ENCODE measurements around the gene PFDN6.

The PFDN6 gene

GRCh38 chr6:33336495-33336894 is 47.1 kb downstream of the PFDN6 start:
- Histone ChIP-seq H3K27me3 (ENCODE audit: control insufficient read depth, insufficient read depth, low read length) (no peaks in the 10 kb centered on the region), H3K9ac (ENCODE audit: low read length) (no peak overlapping the region), H3K4me1 (ENCODE audit: control insufficient read depth, insufficient read depth, low read length) (no peaks in the 10 kb centered on the region), H3K36me3 (ENCODE audit: control insufficient read depth, insufficient read depth, low read length) (no peaks in the 10 kb centered on the region), H3K4me3 (ENCODE audit: low read length) (no peak overlapping the region), H3K9me3 (ENCODE audit: control insufficient read depth, low read length) (no peaks in the 10 kb centered on the region)

- Histone ChIP-seq H3K4me1 (ENCODE audit: control insufficient read depth, insufficient read depth, low read length) (no peaks in the 10 kb centered on the region), H3K36me3 (ENCODE audit: control insufficient read depth, insufficient read depth, low read length) (no peaks in the 10 kb centered on the region), H3K27me3 (ENCODE audit: control insufficient read depth, insufficient read depth, low read length) (no peaks in the 10 kb centered on the region)
These were observed 49.8 kb downstream of the PFDN6 start for GRCh38 chr6:33339193-33339592.

More at GRCh38 chr6:33339193-33339592, 49.8 kb downstream of the PFDN6 start:
- Histone ChIP-seq H3K4me3 (ENCODE audit: low read length) (no peak overlapping the region), H3K9me3 (ENCODE audit: control insufficient read depth, low read length) (no peaks in the 10 kb centered on the region), H3K9ac (ENCODE audit: low read length) (no peak overlapping the region)
